Measurements from ENCODE around the gene WIPF1.
A peak's percentile ranks its signal among the peaks of the same experiment; 100 is the strongest.
"Not testable (repeated sequence)": the region's sequence is repeated elsewhere in the genome, so short reads cannot be mapped to it uniquely, and the experiment has no call there.

The WIPF1 gene

DNA sequence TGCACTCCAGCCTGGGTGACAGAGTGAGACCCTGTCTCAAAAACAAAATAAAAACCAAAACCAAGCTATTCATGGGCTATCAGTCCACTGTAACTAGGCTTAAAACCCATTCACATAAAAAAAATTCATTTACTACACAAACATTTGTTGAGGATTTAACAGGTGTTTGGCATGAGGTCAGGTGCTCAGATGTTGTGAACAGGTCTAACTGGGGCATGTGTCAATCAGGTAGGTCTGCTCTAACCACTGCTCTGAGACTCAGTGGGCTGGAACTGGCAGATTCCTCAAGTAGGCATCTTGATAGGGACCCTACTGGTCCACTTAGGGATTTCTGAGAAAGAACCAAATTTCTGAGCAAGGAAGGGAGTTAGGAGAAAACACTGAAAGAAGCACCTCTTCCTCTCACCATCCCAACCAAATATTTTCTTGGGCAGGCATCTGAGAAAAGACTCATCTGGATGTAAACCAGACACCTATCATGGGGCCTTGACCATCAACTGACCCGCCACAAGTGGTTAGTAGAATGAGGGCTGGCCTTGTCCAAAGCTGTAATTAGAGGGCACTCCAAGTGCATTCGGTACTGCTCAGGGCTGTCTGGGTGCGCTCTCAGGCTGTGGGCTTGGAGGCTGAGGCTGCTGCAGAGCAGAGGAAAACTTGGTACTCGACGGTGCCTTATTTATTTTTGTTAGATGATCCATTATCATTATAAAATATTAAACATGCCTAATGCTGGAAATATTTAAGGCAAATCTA lies 33.9 kb downstream of the WIPF1 start:
- Mint-ChIP-seq H3K4me3 (no peak overlapping the region), H3K27me3 (no peaks in the 10 kb centered on the region), H3K27ac (peak overlapping the region; percentile 14), H3K4me1 (no peaks in the 10 kb centered on the region), H3K36me3 (peaks cover 35% of the 10 kb centered on the region), H3K9me3 (no peaks in the 10 kb centered on the region)
- DNase-seq (ENCODE audit: low spot score in 2 of 2) (no peak), ATAC-seq (ENCODE audit: low read depth) (no peak)

DNA sequence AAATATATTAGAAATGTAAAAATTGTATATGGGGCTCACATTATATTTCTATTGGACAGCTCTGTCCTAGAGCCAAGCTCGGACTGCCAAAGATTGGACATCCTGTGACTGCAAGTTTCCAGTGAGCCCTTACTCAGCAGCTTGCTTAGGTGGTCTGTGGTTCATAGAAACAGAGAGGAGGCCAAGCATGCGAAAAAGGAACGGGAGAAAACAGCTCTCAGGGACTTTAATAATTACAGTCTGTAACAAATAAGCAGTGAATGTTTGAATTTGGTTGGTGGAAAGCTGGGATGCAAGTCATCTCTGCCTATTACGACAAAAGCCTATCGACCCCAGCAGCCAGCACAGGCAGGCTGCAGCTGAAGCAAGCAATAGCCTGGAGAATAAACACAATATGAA lies 35.6 kb downstream of the WIPF1 start:
- H3K27me3 Mint-ChIP-seq: no peaks in the 10 kb centered on the region
- peak overlapping the region; percentile 41 for H3K27ac Mint-ChIP-seq
- no peaks in the 10 kb centered on the region for H3K4me1 Mint-ChIP-seq
- peaks cover 26% of the 10 kb centered on the region for H3K36me3 Mint-ChIP-seq
- no peaks in the 10 kb centered on the region for H3K9me3 Mint-ChIP-seq
- no peak for ATAC-seq (ENCODE audit: low read depth)
- no peak overlapping the region for H3K4me3 Mint-ChIP-seq
- no peak for DNase-seq (ENCODE audit: low spot score in 2 of 2)

DNA sequence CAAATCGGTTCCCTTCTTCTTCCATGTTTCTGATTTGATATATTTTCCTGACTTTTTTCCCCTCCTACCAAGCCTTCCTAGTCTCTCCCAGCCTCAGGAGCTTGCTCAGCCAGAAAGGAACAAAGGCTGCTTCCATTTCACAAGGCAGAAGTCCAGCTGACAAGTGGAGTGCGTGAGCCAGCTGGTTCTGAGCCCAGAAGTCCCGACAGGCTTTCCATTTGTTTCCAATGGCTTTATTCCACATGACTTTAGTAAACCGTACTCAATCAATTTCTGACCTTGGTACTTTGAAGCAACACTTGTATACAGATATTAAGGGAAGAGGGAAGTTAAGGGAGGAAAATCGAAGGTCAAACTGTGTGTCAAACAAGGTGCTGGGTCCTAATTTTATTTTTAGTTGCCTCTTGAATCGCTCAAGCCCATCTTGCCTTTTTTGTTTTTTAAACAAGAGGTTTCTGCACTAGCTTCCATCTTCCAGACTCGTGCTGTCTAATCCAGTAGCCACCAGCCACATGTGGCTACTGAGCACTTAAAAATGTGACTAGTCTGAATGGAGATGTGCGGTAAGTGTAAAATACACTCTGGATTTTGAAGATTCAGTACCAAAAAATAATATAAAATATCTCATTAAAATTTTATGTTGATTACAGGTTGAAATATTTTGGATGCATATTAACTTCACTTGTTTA lies 36.2 kb downstream of the WIPF1 start:
- H3K36me3 Mint-ChIP-seq: peaks cover 23% of the 10 kb centered on the region
- no peak overlapping the region for H3K27ac Mint-ChIP-seq
- H3K9me3 Mint-ChIP-seq: no peaks in the 10 kb centered on the region
- no peaks in the 10 kb centered on the region for H3K4me1 Mint-ChIP-seq
- ATAC-seq (ENCODE audit: low read depth): no peak
- H3K27me3 Mint-ChIP-seq: no peaks in the 10 kb centered on the region
- H3K4me3 Mint-ChIP-seq: no peak overlapping the region
- DNase-seq (ENCODE audit: low spot score in 2 of 2): no peak

DNA sequence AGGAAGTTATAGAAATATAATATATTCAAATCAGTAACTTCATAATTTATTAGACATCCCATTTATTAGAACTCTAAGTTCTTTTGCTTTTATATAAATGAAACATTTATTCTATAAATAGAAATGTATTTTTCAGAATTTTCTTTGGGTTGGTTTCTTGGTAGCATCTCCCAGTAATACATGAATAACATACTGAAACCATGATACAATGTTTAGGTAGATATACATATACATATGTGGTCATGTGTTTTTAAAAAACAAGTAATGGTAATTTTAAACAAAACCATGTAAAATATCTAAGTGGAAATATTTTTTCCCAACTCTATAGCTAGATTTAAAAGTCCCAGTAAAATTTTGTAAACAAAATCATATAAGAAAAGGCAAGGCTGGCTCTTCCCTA lies 36.9 kb downstream of the WIPF1 start:
- no peaks in the 10 kb centered on the region for H3K9me3 Mint-ChIP-seq
- H3K4me1 Mint-ChIP-seq: no peaks in the 10 kb centered on the region
- H3K27ac Mint-ChIP-seq: no peak overlapping the region
- H3K27me3 Mint-ChIP-seq: no peaks in the 10 kb centered on the region
- H3K4me3 Mint-ChIP-seq: no peak overlapping the region
- ATAC-seq (ENCODE audit: low read depth): no peak
- peaks cover 21% of the 10 kb centered on the region for H3K36me3 Mint-ChIP-seq
- no peak for DNase-seq (ENCODE audit: low spot score in 2 of 2)

DNA sequence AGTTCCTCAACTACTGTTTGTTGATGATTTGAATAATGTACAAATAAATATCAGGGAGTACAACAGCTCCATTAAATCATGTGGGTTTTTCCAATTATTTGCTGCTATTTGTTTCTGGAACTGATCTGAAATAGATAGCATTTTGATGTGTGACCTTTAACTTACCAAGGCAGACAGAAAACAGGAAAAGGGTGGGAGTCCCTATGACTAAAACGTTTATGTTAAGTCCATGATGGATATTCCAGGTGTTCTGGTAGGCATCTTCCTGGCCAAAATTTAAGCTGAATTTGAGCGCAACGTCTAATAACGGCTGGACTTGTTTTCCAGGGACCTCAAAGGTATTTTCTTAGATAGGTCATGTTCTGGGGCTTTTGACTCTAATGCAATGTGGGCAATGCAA lies 41.6 kb downstream of the WIPF1 start:
- Mint-ChIP-seq H3K36me3 (peaks cover 3% of the 10 kb centered on the region), H3K4me3 (no peak overlapping the region), H3K27me3 (no peaks in the 10 kb centered on the region), H3K9me3 (no peaks in the 10 kb centered on the region), H3K27ac (peak overlapping the region; percentile 95), H3K4me1 (peaks cover 19% of the 10 kb centered on the region)
- ATAC-seq (ENCODE audit: low read depth): no peak
- no peak for DNase-seq (ENCODE audit: low spot score in 2 of 2)

DNA sequence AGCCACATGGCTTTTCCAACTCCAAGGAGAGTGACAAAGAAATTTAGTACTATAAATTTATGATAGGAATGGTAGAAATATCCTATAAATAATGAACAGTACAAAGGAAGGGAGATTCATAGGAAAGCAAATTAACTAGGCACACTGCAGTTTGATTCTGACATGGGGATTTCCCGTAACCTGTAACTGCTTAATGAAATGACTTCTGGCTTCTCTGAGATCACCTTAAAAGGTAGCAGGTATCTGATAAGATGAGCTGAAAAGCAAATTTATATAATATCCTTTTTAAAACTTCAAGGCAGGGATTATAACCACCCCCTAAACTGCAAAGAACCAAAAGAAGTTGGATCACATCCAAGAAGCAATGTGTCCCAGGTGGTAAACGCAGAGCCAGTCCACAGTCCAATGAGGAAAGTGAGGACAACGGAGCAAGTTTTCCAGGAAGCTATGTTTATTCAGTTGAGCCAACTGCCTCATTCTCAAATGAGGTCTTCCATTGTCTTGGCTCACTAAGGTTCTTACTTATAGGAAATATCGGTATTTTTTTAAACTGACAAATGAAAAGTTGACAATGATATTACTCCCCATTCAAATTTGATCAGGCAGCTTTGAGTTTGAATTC lies 43.0 kb downstream of the WIPF1 start:
- peak overlapping the region; percentile 17 for H3K4me3 Mint-ChIP-seq
- ATAC-seq (ENCODE audit: low read depth): peak; percentile 59

DNA sequence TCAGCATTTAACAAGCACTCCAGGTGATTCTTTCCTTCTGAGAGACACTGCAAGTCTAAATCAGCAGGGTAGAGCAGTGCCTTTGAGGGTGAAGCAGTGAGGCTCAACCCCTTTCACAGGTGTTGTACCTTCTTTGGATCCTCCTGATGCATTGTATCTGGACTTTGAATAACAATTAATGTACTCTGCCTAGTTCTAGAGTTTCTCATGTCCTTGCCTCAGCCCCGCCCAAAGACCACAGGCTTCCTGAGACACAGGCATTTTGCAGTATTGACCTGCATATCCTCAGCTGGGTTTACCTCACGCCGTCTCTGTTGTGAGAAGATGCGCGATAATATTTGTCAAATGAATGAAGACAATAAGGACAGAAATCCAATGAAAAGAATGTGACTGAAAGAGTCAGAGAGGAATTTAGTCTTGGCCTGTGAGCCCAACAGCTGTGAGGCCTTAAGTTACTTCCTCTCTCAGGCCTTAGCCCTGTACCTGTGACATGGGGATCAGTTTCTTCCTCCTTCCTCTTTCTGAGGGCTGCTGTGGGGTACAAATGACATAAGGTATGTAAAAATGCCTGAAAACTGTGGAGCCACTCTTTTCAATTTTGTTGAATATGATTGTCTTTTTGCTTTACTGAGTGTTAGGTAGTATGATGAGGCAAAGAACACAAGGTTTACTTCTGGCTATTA lies 43.7 kb downstream of the WIPF1 start:
- no peaks in the 10 kb centered on the region for H3K9me3 Mint-ChIP-seq
- DNase-seq (ENCODE audit: low spot score in 2 of 2): peak in 1 of 2 donors; percentile 47
- no peaks in the 10 kb centered on the region for H3K36me3 Mint-ChIP-seq
- H3K27ac Mint-ChIP-seq: peak overlapping the region; percentile 95
- peaks cover 19% of the 10 kb centered on the region for H3K4me1 Mint-ChIP-seq
- peak; percentile 97 for ATAC-seq (ENCODE audit: low read depth)
- peak overlapping the region; percentile 50 for H3K4me3 Mint-ChIP-seq
- H3K27me3 Mint-ChIP-seq: no peaks in the 10 kb centered on the region

More for the DNA sequence above, 43.0 kb downstream of the WIPF1 start:
- Mint-ChIP-seq H3K27ac (peak overlapping the region; percentile 95), H3K36me3 (no peaks in the 10 kb centered on the region), H3K4me1 (peaks cover 19% of the 10 kb centered on the region), H3K27me3 (no peaks in the 10 kb centered on the region), H3K9me3 (no peaks in the 10 kb centered on the region)
- no peak for DNase-seq (ENCODE audit: low spot score in 2 of 2)

DNA sequence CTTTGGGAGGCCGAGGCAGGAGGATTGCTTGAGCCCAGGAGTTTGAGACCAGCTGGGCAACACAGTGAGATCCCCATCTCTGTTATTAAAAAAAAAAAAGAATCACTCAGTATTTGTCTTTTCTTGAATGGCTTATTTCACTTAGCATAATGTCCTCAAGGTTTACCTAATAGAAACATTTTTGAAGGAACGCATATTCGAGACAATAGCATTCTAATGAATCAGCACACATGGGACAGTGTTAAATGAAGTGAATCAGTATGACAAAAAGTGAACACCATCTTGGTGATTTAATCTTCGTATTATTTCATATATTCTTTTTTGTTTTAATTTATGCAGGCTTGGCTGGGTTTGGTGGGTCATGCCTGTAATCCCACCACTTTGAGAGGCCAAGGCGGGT lies 44.7 kb downstream of the WIPF1 start:
- Mint-ChIP-seq H3K9me3 (no peaks in the 10 kb centered on the region), H3K27me3 (no peaks in the 10 kb centered on the region), H3K4me3 (no peak overlapping the region), H3K4me1 (peaks cover 19% of the 10 kb centered on the region), H3K27ac (peak overlapping the region; percentile 81), H3K36me3 (no peaks in the 10 kb centered on the region)
- DNase-seq (ENCODE audit: low spot score in 2 of 2) (no peak), ATAC-seq (ENCODE audit: low read depth) (no peak)

DNA sequence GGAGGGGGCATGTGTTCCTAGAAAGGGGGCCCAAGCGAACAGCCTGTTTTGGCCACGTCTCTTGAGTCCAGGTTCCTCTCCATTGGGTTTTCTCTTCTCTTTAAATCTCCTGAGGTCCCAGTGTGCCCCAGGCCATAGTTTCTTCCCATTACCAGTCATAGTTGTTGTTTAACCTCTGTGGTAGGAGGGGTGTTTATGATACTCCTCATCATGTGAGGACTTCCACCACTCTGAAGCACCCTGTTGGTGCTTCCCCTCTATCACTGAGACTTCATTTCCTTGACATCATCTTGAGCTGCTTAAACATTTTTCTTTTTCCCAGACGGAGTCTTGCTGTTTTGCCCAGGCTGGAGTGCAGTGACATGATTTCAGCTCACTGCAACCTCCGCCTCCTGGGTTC lies 45.9 kb downstream of the WIPF1 start:
- no peaks in the 10 kb centered on the region for H3K27me3 Mint-ChIP-seq
- H3K4me1 Mint-ChIP-seq: peaks cover 19% of the 10 kb centered on the region
- no peaks in the 10 kb centered on the region for H3K9me3 Mint-ChIP-seq
- H3K36me3 Mint-ChIP-seq: no peaks in the 10 kb centered on the region
- ATAC-seq (ENCODE audit: low read depth) (no peak), DNase-seq (ENCODE audit: low spot score in 2 of 2) (no peak)
- no peak overlapping the region for H3K4me3 Mint-ChIP-seq
- H3K27ac Mint-ChIP-seq: peak overlapping the region; percentile 81

DNA sequence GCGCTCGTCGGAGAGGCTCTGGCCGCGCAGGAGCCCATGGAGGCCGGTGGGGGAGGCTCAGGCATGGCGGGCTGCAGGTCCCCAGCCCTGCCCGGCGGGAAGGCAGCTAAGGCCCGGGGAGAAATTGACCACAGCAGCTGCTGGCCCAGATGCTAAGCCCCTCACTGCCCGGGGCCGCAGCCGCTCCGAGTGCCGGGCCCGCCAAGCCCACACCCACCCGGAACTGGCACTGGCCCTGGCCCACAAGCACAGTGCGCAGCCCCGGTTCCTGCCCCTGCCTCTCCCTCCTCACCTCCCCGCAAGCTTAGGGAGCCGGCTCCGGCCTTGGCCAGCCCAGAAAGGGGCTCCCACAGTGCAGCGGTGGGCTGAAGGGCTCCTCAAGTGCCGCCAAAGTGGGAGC lies 49.0 kb downstream of the WIPF1 start:
- H3K9me3 Mint-ChIP-seq; H3K36me3 Mint-ChIP-seq; H3K27me3 Mint-ChIP-seq; H3K27ac Mint-ChIP-seq; H3K4me1 Mint-ChIP-seq; DNase-seq (ENCODE audit: low spot score in 2 of 2); H3K4me3 Mint-ChIP-seq; ATAC-seq (ENCODE audit: low read depth): not testable (repeated sequence)

DNA sequence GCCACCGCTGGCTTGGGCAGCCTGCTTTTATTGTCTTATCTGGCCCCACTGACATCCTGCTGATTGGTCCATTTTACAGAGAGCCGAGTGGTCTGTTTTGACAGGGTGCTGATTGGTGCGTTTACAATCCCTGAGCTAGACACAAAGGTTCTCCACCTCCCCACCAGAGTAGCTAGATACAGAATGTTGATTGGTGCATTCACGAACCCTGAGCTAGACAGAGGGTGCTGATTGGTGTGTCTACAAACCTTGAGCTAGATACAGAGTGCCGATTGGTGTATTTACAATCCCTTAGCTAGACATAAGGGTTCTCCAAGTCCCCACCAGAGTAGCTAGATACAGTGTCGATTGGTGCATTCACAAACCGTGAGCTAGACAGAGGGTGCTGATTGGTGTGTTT lies 49.6 kb downstream of the WIPF1 start:
- not testable (repeated sequence) for H3K27me3 Mint-ChIP-seq; DNase-seq (ENCODE audit: low spot score in 2 of 2); ATAC-seq (ENCODE audit: low read depth); H3K36me3 Mint-ChIP-seq; H3K4me3 Mint-ChIP-seq; H3K4me1 Mint-ChIP-seq; H3K9me3 Mint-ChIP-seq; H3K27ac Mint-ChIP-seq

DNA sequence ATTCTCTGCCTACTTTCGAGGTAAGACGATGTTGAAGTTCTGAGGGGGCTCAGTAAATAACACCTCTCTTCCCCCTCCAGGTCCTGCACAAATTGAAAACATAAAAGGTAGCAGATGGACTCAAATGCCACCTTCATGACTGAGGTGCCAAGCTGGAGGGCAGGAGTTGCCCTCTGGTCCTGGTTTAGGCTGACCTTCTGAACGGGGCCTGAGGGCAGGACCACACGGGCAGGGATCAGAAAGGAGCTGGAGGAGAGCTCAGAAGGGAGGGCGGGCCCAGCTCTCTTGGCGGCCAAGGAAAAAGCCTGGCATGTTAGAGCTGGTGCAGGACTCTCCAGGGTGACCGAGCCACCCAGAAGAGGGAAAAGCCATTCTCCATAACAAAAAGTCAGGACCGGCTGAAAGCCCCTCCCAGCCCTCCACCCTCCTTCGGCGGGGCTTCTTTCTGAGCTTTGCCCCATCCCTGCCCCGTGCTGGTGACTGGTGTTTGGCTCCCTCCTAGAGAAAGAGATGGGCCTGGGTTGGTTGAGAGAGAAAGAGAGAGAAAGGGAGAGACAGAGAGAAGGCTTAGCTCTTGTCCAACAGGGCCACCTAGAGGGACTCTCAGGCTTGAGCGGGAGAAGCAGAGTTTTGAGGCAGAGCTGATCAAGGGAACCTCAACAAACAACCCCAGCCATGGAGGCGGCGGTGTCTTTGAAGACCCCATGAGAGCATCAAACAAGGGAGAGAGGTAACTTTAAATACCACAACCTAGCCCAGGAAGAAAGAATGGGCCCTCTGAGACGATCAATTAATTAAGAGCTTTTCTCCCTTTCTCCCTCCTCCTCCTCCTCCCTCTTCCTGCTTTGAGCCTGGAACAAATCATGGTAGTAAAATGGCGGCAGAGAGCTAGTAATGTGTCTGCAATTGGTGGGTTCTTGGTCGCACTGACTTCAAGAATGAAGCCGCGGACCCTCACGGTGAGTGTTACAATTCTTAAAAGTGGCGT lies 50.8 kb downstream of the WIPF1 start:
- Mint-ChIP-seq H3K36me3 (no peaks in the 10 kb centered on the region), H3K4me3 (no peak overlapping the region), H3K27me3 (no peaks in the 10 kb centered on the region), H3K27ac (no peak overlapping the region), H3K4me1 (peaks cover 2% of the 10 kb centered on the region), H3K9me3 (no peaks in the 10 kb centered on the region)
- ATAC-seq (ENCODE audit: low read depth) (no peak), DNase-seq (ENCODE audit: low spot score in 2 of 2) (no peak)

DNA sequence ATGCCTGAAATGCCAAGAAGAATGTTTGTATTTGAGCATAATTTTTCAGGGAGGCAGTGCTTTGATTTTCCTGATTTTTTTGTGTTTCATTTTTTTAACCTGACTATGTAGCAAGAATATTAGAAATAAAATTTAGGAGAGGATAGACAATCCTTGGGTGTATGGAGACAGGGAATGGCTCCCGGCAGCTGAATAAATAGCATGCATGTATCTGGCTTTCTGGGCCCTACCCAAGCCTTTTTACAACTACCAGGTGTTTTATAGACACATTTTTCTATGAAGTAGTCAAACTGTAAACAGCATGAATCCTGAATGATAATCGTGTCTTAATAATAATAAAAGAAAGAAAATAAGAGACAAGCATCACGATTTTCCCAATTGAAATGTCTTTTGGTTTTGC lies 52.4 kb downstream of the WIPF1 start:
- H3K36me3 Mint-ChIP-seq: no peaks in the 10 kb centered on the region
- no peaks in the 10 kb centered on the region for H3K4me1 Mint-ChIP-seq
- H3K27ac Mint-ChIP-seq: no peak overlapping the region
- no peaks in the 10 kb centered on the region for H3K9me3 Mint-ChIP-seq
- DNase-seq (ENCODE audit: low spot score in 2 of 2) (no peak), ATAC-seq (ENCODE audit: low read depth) (no peak)
- no peaks in the 10 kb centered on the region for H3K27me3 Mint-ChIP-seq
- H3K4me3 Mint-ChIP-seq: no peak overlapping the region

Measured in memory B cell (primary cell).